GM19463 (cell line): ENCODE data around the gene ZNF689.

ENCODE experiments used
- ATAC-seq: cut with Tn5 transposase; IDR thresholded peaks from one replicate; pipeline ENCODE4 v1.9.1; 2021; ENCODE audit warnings: mild to moderate bottlenecking, moderate library complexity; ENCODE audit not compliant: unreplicated experiment

The ZNF689 gene

DNA sequence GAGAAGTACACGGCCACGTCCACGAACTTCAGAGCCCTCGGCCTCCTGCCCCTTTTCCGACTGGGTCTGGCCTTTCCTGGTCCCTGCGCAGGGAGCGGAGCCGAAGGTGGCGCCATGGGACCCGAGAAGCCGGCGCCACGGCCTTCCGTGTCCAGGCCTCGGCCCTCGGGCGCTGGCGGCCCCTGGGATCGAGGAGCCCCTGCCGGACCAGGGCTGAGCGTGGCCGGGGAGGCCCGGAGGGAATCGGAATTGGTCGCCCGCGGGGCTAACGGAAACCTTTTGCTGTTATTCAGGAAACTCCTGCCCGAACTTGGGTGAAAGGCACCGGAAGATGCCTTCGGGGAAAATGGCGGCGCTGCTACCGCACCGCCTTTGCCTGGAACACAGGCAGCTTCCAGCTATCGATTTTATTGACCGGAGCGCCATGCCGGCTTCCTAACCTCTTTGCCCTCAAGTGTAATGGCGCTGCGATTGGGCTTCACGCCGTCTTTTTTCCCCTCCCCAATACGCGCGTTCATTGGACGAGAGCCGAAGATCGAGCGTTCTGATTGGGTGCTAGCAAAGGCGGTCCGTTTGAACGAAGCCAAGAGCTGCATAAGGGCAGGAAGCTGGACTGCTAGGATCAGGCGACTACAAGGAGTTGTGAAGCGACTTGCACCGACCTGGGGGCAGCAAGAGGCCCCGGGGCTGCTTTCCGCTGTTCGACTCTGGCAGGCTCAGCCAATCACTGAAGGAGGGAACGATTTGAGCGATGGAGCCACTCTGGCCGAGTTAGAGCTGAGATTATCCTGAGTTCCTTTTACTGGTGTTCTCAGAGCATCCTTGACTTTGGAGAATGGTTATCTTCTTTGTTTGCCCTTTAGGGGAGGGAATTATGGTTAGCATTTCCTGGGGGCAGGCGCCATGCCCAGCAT, at the start of gene ZNF689:
Gene ZNF689, minus strand, starts transcription at position 464 of the 914 bp plus-strand sequence. Its CDS starts 348 bp downstream, at position 116.
- ATAC-seq, result peak; percentile 95

GRCh38 chr16:30658731-30659506, 48.7 kb upstream of the ZNF689 start:
- peak; percentile 43 for ATAC-seq

DNA sequence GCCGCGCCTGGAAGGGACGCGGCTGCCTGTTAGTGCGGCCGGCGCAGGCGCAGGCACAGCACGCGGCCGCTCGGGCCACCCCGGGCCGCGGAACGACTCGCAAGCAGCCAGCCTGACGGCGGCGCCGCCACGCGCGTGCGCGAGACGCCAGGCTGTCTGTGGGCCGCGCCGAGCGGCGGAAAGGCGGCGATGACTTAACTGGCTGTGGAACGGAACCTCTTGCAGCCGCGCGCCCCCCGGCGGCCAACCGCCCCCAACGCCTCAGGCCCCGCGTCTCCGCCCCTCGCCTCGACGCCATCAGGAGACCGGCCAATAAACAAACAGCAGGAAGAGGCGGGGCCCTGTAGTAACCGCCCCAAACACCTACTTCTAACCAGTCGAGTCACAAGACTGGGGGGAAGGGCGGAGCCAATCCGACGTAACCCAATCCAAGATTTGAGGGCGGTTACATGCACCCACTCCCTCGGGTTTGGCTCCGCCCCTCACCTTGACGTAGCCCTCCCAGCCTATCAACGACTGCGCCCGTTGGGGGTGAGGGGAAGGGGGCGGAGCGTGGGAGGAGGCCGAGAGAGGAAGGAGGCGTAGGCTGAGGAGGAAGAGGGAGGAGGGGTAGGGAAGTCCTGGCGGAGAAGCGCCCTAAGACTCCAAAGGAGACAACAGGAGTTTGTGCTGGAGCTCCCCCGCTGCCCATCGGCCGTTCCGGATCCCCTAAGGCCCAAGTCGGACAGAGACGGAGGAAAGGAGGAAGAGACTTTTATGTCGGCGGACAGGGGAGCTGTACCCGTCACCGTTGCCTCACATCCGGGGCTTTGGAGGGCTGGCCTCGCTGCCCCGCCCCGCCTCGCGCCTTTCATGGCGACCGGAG, 47.9 kb upstream of the ZNF689 start, which contains the start of gene FBRS:
Gene FBRS, plus strand, starts transcription at position 566 of the 865 bp plus-strand sequence. CDS start 1,088 bp downstream, outside the sequence.
- ATAC-seq, result peak; percentile 65

- ATAC-seq, result no peak
Observed at GRCh38 chr16:30656974-30657865, 47.0 kb upstream of the ZNF689 start.

GRCh38 chr16:30656388-30656787, 46.2 kb upstream of the ZNF689 start:
- no peak for ATAC-seq

GRCh38 chr16:30655815-30656347, 45.7 kb upstream of the ZNF689 start:
- ATAC-seq, result no peak

GRCh38 chr16:30654856-30655255, 44.7 kb upstream of the ZNF689 start:
- no peak for ATAC-seq

DNA sequence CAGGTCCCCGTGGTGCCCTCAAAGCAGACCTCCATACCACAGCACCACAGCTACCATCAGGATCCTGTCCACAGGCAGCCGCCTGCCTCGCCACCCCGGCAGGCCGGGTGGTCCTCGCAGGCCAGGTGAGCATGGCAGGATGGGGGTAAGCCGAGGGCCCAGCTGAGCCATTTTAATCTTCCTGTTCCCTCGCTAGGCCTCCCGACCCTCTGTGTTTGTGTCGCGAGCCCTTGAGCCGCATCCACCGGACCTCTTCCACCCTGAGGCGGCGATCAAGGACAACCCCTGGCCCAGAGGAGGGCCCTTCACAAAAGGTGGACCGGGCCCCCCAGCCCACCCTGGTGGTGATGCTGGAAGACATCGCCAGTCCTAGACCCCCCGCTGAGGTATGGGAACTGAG, 42.5 kb upstream of the ZNF689 start:
- ATAC-seq, result no peak

DNA sequence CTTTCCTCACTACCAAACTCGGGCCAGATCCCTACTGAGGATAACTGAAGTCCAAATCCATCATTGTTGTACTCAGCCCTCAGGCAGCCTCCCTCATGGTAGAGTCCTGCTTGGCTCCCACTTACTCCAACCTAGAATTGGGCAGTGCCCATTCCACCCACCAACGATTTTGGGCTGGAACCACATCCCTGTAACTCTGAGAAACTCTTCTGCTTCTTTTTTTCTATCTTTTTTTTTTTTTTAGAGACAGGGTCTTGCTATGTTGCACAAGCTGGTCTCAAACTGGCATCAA, 41.8 kb upstream of the ZNF689 start:
- no peak for ATAC-seq

DNA sequence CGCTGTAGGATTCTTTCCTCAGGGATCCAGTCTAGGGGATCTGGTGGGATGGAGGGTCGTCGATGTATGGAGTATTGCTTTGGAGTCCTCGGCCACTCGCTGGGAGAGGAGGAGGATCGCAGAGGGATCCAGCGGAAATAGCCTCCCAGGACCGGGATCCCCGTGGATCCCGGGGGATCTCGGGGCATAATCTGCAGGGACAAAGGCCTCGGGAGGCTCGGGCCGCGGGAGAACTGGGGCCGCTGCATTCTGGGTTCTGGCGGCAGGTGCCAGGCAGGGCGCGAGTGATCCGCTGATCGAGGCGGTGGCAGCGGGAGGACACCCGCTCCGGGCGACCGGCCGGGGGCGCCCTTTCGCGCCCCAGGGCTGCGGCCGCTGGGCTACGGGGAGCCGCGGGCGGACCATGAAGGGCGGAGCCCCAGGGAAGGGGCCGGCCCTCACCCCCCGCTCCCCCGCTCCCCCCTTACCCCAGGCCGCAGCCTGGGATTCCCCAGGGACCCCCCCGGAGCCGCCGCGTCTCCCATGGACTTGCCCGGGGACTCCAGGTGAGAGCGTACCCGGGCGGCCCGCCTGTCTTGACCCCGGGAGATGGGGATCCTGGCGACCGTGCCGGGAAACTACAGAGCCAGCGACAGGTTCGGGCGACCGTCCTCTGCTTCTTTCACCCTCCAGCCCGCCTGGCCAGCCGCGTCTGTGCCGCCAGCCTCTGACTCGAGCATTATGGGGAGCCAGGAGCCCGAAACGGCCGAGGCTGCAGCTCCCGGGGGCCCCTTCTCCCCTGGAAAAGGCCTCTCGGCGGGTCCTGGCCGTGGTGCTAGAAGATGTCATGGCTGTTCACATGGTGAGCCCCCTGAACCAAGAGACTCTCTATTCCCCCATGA, 41.2 kb upstream of the ZNF689 start:
- ATAC-seq, result peak; percentile 44

GRCh38 chr16:30650369-30651123, 40.4 kb upstream of the ZNF689 start, which contains the start of gene PRR14:
PRR14 (plus strand) TSS chr16:30650960; CDS start chr16:30651646, 686 bp downstream.
- ATAC-seq, result peak; percentile 74

DNA sequence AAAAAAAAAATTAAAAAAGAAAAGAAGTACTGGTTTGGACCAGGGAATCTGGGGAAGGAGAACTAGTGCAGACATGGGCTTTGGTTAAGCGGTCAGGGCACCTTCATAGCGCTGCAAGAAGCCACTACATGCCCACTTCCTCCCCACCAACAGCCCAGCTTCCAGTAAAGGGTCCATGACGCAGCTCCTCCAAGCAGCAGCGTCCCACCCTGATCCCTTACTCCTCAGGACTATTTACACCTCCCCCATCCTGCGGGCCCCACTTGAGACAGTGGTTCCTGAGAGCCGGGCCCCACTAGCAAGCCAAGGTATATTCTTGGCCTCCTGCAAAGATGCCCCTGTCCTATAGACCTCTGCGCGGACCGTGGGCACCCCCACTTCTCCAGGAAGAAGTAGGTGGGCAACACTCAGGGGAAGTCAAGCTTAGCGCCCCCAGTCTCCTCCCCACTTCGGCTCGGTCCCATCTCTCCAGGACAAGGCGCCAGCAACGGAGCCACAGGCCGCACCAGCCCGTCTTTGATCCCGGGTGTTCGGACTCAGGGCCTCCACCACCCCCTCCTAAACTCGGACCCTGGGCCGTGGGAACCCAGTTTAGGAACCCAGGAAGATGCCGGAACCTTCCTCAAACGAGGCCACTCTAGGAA, 39.7 kb upstream of the ZNF689 start:
- ATAC-seq, result no peak

GRCh38 chr16:30647274-30647571, 37.0 kb upstream of the ZNF689 start:
- ATAC-seq, result no peak

GRCh38 chr16:30645727-30646126, 35.5 kb upstream of the ZNF689 start:
- no peak for ATAC-seq

GRCh38 chr16:30644334-30644830, 34.2 kb upstream of the ZNF689 start:
- ATAC-seq, result no peak

GRCh38 chr16:30641378-30641982, 31.3 kb upstream of the ZNF689 start:
- no peak for ATAC-seq

DNA sequence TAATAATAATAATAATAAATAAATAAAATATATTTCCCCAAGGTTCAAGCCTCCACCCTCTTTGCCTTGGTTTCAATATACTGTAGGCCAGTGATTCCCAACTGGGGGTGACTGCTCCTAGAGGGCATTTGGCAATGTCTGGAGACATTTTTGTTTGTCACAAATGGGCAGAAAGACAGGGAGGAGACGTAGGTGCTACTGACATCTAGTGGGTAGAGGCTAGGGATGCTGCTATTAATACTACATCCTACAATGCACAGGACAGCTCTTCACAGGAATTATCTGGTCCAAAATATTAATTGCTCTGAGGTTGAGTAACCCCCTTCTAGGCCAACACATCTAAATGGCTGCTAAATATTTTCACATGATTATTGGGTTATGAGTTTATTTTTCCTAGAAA, 27.8 kb upstream of the ZNF689 start:
- ATAC-seq, result no peak
